GM21390 (cell line): Measurements from ENCODE around the gene NR1D2.

Source experiments
- ATAC-seq: cut with Tn5 transposase; IDR thresholded peaks from one replicate; pipeline ENCODE4 v1.9.1; 2021; ENCODE audit not compliant: unreplicated experiment

The NR1D2 gene

GRCh38 chr3:23961913-23962312 is 16.8 kb downstream of the NR1D2 start:
- ATAC-seq: no peak

DNA sequence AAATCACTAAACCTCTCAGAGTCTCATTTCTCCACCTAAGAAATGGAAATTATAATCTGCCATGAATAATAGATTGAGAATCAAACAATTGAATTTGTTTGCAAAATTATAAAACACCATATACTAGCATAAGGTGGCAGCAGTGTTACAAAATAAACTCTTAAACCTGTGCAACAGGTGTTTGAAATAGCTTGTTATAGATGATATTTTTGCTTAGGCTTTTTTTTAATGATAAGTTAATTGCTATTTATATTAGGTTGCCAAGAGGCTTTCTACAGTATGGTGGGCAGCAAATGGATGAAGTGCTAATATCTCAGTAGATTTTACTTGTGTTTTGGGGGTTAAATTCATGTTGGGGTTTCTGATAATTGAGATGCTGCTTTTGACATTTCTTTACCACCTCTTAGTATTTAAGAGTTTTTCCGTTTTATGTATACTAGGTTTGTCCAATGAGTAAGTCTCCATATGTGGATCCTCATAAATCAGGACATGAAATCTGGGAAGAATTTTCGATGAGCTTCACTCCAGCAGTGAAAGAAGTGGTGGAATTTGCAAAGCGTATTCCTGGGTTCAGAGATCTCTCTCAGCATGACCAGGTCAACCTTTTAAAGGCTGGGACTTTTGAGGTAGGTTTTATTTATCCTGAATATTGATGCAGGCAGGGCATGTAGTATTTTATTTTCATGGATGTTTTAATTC is 19.6 kb downstream of the NR1D2 start:
- ATAC-seq: no peak

GRCh38 chr3:23966328-23966727 is 21.2 kb downstream of the NR1D2 start:
- ATAC-seq: no peak

DNA sequence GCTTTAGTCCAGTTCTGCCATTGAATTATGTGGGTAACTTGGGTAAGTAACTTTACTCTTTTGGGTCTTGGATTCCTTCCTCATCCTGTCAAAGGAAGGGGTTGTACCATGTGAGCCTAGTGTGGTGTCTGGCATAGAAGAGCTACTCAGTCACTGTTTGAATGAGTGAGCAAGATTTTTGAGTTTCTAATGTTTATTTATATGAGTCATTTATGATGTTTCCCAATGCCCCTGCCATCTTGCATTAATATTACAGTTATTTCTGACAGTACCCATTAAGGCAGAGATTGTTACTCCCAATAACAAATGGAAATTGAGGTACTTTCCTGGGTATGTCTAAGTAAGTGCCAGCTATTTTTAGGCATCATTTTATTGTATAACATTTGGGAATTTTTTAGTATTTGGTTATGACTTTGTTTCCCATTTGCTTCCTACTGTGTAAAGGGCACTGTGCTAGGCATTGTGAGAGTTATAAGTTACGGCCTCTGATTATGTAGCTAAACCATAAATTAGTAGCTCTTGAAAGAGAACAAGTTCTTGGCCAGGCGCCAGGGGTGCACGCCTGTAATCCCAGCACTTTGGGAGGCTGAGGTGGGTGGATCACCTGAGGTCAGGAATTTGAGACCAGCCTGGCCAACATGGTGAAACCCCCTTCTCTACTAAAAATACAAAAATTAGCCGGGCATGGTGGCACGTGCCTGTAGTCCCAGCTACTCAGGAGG is 23.5 kb downstream of the NR1D2 start:
- no peak for ATAC-seq

GRCh38 chr3:23969393-23969792 is 24.3 kb downstream of the NR1D2 start:
- ATAC-seq: no peak

DNA sequence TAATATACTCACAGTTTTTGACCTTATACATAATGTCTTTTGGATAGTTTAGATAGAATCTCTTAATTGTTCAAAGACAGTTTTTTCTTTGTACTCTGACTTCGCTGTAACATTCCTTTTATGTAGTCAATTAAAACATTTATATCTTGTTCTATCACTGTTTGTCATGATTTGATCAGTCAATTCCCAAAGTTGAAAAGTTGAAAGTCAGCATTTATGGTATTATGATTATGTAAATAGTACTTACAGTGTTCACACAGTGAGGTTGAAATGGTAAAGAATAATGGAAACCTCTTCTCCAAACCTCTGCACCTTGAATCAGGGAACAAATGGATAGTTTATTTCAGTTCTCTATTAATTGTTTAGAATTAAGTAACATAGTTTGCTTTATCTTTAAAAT is 26.6 kb downstream of the NR1D2 start:
- ATAC-seq: no peak

GRCh38 chr3:23976555-23976954 is 31.5 kb downstream of the NR1D2 start:
- ATAC-seq: no peak

DNA sequence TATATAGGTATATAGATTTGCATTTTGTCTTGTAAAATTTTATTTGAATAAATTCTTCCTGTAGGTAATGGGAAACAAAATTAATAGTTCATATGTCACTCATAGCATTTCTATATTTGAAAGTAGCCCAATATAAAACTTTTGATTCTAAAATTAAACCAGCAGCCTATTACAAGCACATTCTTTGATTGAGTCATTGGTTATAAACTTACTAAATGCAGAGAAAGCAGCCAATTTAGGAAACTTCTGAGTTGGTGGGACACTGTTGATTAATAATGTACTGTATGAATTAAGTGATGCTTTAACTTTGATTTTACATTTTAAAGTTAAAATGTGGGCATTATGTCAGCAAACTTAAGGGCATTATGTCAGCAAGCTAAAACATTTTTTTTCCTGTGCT is 34.5 kb downstream of the NR1D2 start:
- no peak for ATAC-seq

- ATAC-seq: no peak
Observed at GRCh38 chr3:23981136-23981535, 36.0 kb downstream of the NR1D2 start.

DNA sequence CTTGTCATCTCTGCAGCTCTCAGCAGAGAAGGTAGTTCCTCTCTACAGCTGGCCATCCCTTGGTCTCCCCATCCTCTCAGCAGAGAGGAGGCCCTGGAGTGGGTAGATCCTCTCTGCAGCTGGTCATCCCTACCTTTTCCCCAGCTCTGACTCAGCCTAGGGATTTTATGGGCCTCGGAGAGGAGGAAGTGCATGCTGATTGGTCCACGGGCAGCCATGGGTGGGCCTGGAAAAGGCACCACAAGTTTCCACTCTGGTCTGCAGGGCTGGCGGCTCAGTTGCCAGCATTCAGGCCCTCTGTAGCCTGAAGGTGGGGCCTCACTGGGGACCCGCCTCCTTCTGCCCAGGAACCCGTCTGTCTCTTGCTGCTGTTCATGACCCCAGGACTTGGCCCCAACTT is 36.9 kb downstream of the NR1D2 start:
- no peak for ATAC-seq

- no peak for ATAC-seq
Observed at GRCh38 chr3:23984934-23985333, 39.8 kb downstream of the NR1D2 start.

GRCh38 chr3:23985747-23986544 is 40.9 kb downstream of the NR1D2 start:
- peak; percentile 42 for ATAC-seq

GRCh38 chr3:23987356-23987755 is 42.3 kb downstream of the NR1D2 start:
- ATAC-seq: no peak

GRCh38 chr3:23991306-23991682 is 46.2 kb downstream of the NR1D2 start:
- no peak for ATAC-seq

GRCh38 chr3:23991683-23992628 is 46.9 kb downstream of the NR1D2 start:
- ATAC-seq: no peak

- ATAC-seq: no peak
Observed at GRCh38 chr3:23993556-23994243, 48.6 kb downstream of the NR1D2 start.

DNA sequence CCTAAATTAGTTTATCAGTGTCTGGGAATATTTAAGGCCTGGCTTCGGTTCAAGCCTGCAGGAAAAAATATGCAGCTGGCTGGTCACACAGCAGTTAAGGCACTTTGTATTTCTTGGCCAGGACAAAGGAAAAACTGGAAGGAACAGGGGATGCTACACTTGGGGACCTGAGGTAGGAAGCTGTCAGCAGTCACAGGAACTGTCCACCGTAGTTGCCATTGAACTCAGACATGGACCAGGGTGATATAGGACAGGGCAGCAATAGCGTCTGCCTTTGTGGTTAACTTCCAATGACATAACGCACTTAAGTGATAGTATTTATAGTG is 49.1 kb downstream of the NR1D2 start:
- ATAC-seq: no peak

DNA sequence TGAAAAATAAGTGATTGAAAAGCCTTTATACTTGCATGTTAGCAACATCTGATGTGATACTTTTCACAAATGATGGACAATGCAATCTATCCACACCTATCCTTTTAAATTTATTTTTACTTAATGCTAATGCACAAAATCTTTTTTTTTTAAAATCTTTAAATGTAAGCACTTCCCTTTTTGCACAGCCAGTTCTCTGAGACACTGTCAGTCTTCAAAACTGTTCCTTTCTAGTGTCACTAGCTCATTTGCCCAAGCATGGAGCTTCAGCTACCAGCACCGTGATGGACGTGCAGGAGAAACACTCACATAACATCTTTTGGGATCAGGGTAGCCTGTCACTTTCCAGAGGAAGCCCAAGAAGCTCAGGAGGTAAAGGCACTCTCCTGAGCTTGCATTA is 50.1 kb downstream of the NR1D2 start:
- no peak for ATAC-seq

DNA sequence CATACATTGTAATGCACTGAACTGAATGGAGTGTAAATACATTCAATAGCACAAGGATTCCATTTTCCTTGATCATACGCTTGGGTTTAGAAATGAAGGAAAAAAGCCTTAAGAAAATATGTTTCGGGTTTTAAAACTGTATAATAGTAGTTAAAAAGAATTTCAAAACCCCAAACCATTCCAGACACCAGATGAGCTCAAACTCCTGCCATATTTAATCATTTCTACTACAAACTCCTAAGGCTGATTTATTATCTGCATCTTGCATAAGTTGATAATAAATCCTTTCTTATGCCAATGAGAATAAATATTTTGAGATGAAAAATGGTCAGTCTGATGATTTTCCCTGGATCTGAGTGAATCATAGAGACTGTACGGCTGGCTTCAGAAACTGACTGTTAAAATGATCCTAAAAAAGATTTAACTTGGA is 51.0 kb downstream of the NR1D2 start:
- ATAC-seq: no peak

DNA sequence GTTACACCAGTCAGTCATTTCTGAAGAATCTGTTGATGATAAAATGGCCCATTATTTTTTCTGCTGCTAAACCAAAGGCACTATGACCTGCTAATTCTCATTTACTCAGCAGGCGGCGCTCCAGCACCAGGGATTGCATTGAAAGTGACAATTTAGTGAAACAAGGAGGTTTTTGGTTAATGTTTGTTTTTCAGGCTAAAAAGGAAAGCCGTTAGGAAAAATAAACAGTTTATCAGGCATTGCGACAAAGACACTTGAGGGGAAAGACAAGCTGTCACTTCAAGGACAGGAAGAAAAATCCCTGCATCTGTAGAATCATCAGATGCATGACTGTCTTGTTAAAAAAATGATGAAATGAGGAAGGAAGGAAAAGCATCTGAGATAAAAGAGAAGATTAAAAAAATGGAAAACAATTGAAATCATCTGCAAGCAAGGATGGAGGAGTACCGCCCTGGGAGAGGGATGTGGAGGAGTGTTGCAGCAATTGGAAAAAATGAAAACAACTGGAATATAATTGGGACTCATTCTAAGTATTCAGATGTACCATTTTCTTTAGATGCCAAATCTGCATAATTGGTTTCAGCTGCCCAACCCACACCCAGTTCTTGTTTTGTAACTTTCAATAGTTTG is 54.0 kb downstream of the NR1D2 start:
- no peak for ATAC-seq
